ENCODE measurements around the gene PLEKHH2. TPM values are rescaled to one million over a fixed set of nuclear protein-coding genes. Genes with fewer than 3 reads are reported as not detected.

The PLEKHH2 gene
- total and polyA plus RNA-seq, 2 of the 13 experiments (the other 11 are each of a cell fraction or from before 2014, with no cell fraction given): 1.1 to 3.0 TPM

GRCh38 chr2:43745457-43745856 lies 108.4 kb downstream of the PLEKHH2 start (continued):
- TF ChIP-seq, protein P1, sequence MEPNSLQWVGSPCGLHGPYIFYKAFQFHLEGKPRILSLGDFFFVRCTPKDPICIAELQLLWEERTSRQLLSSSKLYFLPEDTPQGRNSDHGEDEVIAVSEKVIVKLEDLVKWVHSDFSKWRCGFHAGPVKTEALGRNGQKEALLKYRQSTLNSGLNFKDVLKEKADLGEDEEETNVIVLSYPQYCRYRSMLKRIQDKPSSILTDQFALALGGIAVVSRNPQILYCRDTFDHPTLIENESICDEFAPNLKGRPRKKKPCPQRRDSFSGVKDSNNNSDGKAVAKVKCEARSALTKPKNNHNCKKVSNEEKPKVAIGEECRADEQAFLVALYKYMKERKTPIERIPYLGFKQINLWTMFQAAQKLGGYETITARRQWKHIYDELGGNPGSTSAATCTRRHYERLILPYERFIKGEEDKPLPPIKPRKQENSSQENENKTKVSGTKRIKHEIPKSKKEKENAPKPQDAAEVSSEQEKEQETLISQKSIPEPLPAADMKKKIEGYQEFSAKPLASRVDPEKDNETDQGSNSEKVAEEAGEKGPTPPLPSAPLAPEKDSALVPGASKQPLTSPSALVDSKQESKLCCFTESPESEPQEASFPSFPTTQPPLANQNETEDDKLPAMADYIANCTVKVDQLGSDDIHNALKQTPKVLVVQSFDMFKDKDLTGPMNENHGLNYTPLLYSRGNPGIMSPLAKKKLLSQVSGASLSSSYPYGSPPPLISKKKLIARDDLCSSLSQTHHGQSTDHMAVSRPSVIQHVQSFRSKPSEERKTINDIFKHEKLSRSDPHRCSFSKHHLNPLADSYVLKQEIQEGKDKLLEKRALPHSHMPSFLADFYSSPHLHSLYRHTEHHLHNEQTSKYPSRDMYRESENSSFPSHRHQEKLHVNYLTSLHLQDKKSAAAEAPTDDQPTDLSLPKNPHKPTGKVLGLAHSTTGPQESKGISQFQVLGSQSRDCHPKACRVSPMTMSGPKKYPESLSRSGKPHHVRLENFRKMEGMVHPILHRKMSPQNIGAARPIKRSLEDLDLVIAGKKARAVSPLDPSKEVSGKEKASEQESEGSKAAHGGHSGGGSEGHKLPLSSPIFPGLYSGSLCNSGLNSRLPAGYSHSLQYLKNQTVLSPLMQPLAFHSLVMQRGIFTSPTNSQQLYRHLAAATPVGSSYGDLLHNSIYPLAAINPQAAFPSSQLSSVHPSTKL (CRISPR knock-in tag; IDR thresholded peaks at IDR 0.05): peak; percentile 28; the same call in 1 of the 2 replicates
- TF ChIP-seq TEAD3 (CRISPR knock-in tag; optimal IDR thresholded peaks at IDR 0.05; ENCODE audit: borderline replicate concordance) (peak; percentile 67), ASH2L (IDR thresholded peaks at IDR 0.05; ENCODE audit: insufficient read length, low read depth, low read length) (peak; percentile 26), ZNF264 (CRISPR knock-in tag; IDR thresholded peaks at IDR 0.05) (peak; percentile 66; the same call in 1 of the 2 replicates), FOXO1 (CRISPR knock-in tag; IDR thresholded peaks at IDR 0.05) (no peak), ELF3 (CRISPR knock-in tag; IDR thresholded peaks at IDR 0.05) (no peak), MAX (IDR thresholded peaks at IDR 0.05) (no peak), HOXA9 (CRISPR knock-in tag; IDR thresholded peaks at IDR 0.05; ENCODE audit: borderline replicate concordance) (no peak), ZNF335 (CRISPR knock-in tag; IDR thresholded peaks at IDR 0.05) (no peak), JUN (CRISPR knock-in tag; IDR thresholded peaks at IDR 0.05) (0 out of 2 replicates have a peak, but pooled peaks have one; percentile 29), ZBTB25 (CRISPR knock-in tag; IDR thresholded peaks at IDR 0.05) (no peak)
- TF ChIP-seq, protein P2, sequence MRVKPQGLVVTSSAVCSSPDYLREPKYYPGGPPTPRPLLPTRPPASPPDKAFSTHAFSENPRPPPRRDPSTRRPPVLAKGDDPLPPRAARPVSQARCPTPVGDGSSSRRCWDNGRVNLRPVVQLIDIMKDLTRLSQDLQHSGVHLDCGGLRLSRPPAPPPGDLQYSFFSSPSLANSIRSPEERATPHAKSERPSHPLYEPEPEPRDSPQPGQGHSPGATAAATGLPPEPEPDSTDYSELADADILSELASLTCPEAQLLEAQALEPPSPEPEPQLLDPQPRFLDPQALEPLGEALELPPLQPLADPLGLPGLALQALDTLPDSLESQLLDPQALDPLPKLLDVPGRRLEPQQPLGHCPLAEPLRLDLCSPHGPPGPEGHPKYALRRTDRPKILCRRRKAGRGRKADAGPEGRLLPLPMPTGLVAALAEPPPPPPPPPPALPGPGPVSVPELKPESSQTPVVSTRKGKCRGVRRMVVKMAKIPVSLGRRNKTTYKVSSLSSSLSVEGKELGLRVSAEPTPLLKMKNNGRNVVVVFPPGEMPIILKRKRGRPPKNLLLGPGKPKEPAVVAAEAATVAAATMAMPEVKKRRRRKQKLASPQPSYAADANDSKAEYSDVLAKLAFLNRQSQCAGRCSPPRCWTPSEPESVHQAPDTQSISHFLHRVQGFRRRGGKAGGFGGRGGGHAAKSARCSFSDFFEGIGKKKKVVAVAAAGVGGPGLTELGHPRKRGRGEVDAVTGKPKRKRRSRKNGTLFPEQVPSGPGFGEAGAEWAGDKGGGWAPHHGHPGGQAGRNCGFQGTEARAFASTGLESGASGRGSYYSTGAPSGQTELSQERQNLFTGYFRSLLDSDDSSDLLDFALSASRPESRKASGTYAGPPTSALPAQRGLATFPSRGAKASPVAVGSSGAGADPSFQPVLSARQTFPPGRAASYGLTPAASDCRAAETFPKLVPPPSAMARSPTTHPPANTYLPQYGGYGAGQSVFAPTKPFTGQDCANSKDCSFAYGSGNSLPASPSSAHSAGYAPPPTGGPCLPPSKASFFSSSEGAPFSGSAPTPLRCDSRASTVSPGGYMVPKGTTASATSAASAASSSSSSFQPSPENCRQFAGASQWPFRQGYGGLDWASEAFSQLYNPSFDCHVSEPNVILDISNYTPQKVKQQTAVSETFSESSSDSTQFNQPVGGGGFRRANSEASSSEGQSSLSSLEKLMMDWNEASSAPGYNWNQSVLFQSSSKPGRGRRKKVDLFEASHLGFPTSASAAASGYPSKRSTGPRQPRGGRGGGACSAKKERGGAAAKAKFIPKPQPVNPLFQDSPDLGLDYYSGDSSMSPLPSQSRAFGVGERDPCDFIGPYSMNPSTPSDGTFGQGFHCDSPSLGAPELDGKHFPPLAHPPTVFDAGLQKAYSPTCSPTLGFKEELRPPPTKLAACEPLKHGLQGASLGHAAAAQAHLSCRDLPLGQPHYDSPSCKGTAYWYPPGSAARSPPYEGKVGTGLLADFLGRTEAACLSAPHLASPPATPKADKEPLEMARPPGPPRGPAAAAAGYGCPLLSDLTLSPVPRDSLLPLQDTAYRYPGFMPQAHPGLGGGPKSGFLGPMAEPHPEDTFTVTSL (CRISPR knock-in tag; IDR thresholded peaks at IDR 0.05; ENCODE audit: borderline replicate concordance): peak; percentile 40; the same call in 1 of the 2 replicates
